HG03025 (cell line): ENCODE data around the gene SPPL3.
"Not testable (repeated sequence)": the region's sequence is repeated elsewhere in the genome, so short reads cannot be mapped to it uniquely, and the experiment has no call there.

Experiments used
- ATAC-seq: cut with Tn5 transposase; IDR thresholded peaks from one replicate; pipeline ENCODE4 v1.9.1; 2021; ENCODE audit warnings: mild to moderate bottlenecking, moderate library complexity; ENCODE audit not compliant: unreplicated experiment, low FRiP score

Gene SPPL3

GRCh38 chr12:120921637-120922036, 17.5 kb upstream of the SPPL3 start:
- ATAC-seq, result no peak

GRCh38 chr12:120920178-120920577, 16.0 kb upstream of the SPPL3 start:
- no peak for ATAC-seq

GRCh38 chr12:120917748-120918147, 13.6 kb upstream of the SPPL3 start:
- ATAC-seq, result no peak

GRCh38 chr12:120916561-120916960, 12.4 kb upstream of the SPPL3 start:
- ATAC-seq, result no peak

GRCh38 chr12:120914794-120915193, 10.6 kb upstream of the SPPL3 start:
- ATAC-seq, result no peak

- ATAC-seq, result no peak
Observed at GRCh38 chr12:120909633-120910298, 5.6 kb upstream of the SPPL3 start.

GRCh38 chr12:120905856-120906384, 1.8 kb upstream of the SPPL3 start:
- no peak for ATAC-seq

- ATAC-seq, result peak; percentile 33
Observed at GRCh38 chr12:120903412-120904196, 554 bp downstream of the SPPL3 start.

GRCh38 chr12:120902846-120903411, 1.2 kb downstream of the SPPL3 start:
- ATAC-seq, result no peak

- ATAC-seq, result no peak
Observed at GRCh38 chr12:120901818-120902217, 2.3 kb downstream of the SPPL3 start.

GRCh38 chr12:120901101-120901500, 3.1 kb downstream of the SPPL3 start:
- not testable (repeated sequence) for ATAC-seq

- ATAC-seq, result no peak
Observed at GRCh38 chr12:120895532-120895931, 8.6 kb downstream of the SPPL3 start.

- no peak for ATAC-seq
Observed at GRCh38 chr12:120892265-120892664, 11.9 kb downstream of the SPPL3 start.

- no peak for ATAC-seq
Observed at GRCh38 chr12:120890963-120891362, 13.2 kb downstream of the SPPL3 start.

GRCh38 chr12:120887253-120888043, 16.7 kb downstream of the SPPL3 start:
- no peak for ATAC-seq

- ATAC-seq, result no peak
Observed at GRCh38 chr12:120886199-120887018, 17.7 kb downstream of the SPPL3 start.

GRCh38 chr12:120885521-120885920, 18.6 kb downstream of the SPPL3 start:
- no peak for ATAC-seq

- no peak for ATAC-seq
Observed at GRCh38 chr12:120884644-120885043, 19.5 kb downstream of the SPPL3 start.

- ATAC-seq, result no peak
Observed at GRCh38 chr12:120882055-120882555, 22.1 kb downstream of the SPPL3 start.
